ENCODE measurements around the gene NUP210L.
"Not testable (repeated sequence)": the region's sequence is repeated elsewhere in the genome, so short reads cannot be mapped to it uniquely, and the experiment has no call there.

Gene NUP210L

DNA sequence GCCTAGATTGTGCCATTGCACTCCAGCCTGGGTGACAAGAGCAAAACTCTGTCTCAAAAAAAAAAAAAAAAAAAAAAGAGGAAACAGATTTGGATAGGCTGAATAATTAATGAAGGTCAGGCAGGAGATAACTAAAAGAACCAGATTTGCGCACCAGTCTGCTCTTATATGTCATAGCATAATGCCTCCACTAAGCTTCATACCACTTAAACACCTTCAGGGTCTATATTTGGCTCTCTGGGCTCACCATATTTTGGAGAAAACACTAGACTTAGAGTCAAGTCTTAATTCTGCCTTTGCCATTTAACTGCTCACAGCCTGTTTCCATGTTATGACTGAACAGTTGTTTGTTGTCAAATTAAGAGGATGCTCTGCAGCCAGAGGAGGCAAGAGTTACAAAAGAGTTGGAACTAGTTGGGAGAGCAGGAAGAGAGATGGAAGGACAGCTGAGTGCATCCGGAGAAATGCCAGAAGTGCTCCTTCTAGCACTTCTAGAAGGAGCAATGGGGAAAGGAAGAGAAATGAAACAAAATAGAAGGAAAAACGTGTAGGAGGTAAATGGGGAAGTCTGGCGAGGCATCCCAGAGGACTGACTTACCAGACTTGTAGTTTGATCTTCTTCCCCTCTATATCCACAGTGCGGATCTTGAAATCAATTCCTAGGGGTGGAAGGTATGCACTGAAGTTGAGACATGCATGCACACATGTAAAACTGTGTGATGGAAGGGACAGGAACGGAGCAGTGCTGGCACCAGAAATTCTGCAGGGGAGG, 170.6 kb downstream of the NUP210L start:
- H3K27me3 Mint-ChIP-seq: no peaks in the 10 kb centered on the region
- DNase-seq (no peak), ATAC-seq (no peak)
- H3K27ac Mint-ChIP-seq: peak overlapping the region; percentile 2
- no peak overlapping the region for H3K4me3 Mint-ChIP-seq
- peaks cover 33% of the 10 kb centered on the region for H3K4me1 Mint-ChIP-seq
- H3K9me3 Mint-ChIP-seq: no peaks in the 10 kb centered on the region
- peaks cover 6% of the 10 kb centered on the region for H3K36me3 Mint-ChIP-seq (ENCODE audit: low read depth)

GRCh38 chr1:153981735-153982134, 173.1 kb downstream of the NUP210L start:
- not testable (repeated sequence) for H3K27ac Mint-ChIP-seq, H3K27me3 Mint-ChIP-seq, DNase-seq, ATAC-seq, H3K4me3 Mint-ChIP-seq, H3K9me3 Mint-ChIP-seq
- Mint-ChIP-seq H3K4me1 (peaks cover 37% of the 10 kb centered on the region), H3K36me3 (ENCODE audit: low read depth) (peaks cover 13% of the 10 kb centered on the region)

DNA sequence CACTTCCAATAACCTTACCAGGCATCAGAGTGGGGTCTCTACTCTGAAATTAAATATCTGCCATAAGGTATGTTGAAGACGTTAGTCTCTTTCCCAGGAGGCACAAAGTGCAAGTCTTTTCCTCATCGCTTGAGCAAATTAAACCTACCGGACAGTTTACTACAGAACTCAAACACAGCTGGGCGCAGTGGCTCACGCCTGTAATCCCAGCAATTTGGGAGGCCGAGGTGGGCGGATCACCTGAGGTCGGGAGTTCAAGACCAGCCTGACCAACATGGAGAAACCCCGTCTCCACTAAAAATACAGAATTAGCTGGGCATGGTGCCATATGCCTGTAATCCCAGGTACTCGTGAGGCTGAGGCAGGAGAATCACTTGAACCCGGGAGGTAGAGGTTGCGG, 175.8 kb downstream of the NUP210L start:
- not testable (repeated sequence) for ATAC-seq, H3K9me3 Mint-ChIP-seq, DNase-seq, H3K27me3 Mint-ChIP-seq, H3K27ac Mint-ChIP-seq
- Mint-ChIP-seq H3K4me3 (peak overlapping the region; percentile 97), H3K4me1 (peaks cover 33% of the 10 kb centered on the region), H3K36me3 (ENCODE audit: low read depth) (peaks cover 33% of the 10 kb centered on the region)

DNA sequence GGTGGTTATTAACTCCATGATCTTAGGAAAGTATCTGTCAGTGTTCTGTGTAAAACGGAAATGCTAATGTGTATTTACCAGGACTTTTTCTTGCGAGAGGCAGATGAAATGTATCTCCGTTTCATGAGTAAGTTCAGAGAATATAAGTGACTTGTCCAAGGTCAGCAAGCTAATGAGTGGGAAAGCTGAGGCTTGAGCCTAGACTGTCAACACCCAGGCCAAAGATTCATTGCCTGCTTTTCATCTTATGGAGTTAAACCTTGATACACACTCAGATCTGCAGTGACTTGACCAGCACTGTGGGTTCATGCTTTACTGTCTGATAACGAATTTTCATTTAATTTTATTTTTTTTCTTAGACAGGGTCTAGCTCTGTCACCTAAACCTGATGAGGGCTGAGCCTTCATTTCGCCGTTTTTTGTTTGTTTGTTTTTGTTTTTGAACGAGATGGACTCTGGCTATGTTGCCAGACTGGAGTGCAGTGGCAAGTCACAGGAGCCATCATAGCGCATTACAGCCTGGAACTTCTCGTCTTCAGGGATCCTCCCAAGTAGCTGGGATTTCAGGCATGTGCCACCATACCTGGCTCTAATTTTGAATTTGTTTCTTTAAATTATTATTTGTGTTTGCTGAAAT, 176.5 kb downstream of the NUP210L start:
- Mint-ChIP-seq H3K4me3 (peak overlapping the region; percentile 97), H3K4me1 (peaks cover 34% of the 10 kb centered on the region), H3K9me3 (no peaks in the 10 kb centered on the region), H3K27me3 (no peaks in the 10 kb centered on the region), H3K36me3 (ENCODE audit: low read depth) (peaks cover 37% of the 10 kb centered on the region), H3K27ac (peak overlapping the region; percentile 96)
- DNase-seq (no peak), ATAC-seq (no peak)

DNA sequence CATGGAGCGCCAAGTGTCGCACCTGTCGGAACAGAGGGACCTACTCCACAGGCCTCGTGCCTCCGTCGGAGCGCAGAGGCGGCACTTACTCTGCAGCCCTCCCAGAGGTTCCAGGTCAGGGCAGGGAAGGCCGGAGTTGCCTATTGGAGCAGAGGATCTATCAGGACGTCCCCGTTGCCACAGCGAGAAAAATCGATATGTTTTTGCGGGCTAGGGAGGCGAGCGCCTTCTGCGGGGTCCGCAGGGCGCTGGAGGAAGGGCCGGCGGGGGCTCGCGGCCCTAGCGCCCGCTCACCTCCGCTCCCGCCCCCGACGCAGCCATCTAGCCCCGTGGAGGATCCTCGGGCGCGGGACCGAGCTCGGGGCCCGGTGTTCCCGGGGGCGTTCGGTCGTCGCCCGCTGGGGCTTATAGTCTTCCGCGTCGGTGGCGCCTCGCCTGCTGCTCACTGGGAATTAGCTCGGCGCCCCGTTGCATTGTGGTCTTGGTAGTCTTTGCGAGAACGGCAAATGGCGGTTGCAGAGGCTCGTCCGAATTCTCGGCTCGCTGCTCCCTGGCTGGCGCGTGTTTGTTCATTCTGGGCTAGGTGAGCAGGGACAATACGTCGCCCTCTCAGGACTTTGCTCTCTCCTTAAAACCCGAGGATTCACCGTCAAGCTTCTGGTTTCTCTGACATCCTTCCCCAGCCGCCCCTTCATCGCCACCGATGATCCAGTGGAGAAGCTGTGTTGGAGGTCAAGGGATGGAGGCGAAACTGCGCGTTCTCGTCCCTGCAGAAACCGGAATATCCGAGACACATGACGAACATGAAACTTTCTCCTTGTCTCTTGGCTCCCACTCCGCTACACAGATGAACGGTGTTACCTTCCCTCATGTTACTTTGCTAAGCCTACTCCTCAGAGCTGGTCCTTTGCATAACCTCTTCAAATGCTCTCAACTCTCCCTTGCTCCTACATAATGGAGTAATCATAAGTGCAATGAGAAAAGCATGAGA, 177.3 kb downstream of the NUP210L start, which contains the start of gene JTB:
JTB (minus strand) TSS at position 425 of the 991 bp plus-strand sequence; CDS start at position 3, 422 bp downstream.
- Mint-ChIP-seq H3K27me3 (no peaks in the 10 kb centered on the region), H3K4me3 (peak within 1 kb of the TSS; percentile 97), H3K27ac (peak within 1 kb of the TSS; percentile 97), H3K4me1 (peaks cover 35% of the 10 kb centered on the region), H3K36me3 (ENCODE audit: low read depth) (peaks cover 40% of the 10 kb centered on the region), H3K9me3 (no peaks in the 10 kb centered on the region)
- DNase-seq (peak; percentile 86), ATAC-seq (peak; percentile 94)

- H3K27ac Mint-ChIP-seq: peak overlapping the region; percentile 97
- H3K36me3 Mint-ChIP-seq (ENCODE audit: low read depth): peaks cover 40% of the 10 kb centered on the region
- peaks cover 42% of the 10 kb centered on the region for H3K4me1 Mint-ChIP-seq
- peak overlapping the region; percentile 97 for H3K4me3 Mint-ChIP-seq
- no peaks in the 10 kb centered on the region for H3K27me3 Mint-ChIP-seq
- H3K9me3 Mint-ChIP-seq: no peaks in the 10 kb centered on the region
- ATAC-seq: peak; percentile 4
- no peak for DNase-seq
These were observed 178.0 kb downstream of the NUP210L start for GRCh38 chr1:153976819-153977249.

DNA sequence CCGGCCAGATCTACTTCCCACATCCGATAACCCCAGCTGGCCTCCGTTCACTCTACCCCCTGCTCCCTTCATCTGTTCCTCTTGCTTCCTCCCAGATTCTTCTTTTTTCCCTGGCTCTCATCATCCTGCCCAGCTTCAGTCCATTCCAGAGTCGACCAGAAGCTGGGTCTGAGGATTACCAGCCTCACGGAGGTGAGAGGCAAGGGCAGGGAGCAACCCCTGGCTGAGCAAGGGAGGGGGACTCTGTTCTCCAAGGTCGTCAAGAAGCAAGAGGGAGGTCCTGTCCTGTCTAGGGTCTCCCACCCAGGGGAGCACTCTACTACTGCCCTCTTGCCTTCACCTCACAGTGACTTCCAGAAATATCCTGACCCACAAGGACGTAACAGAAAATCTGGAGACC, 181.3 kb downstream of the NUP210L start:
- H3K4me3 Mint-ChIP-seq: no peak overlapping the region
- peaks cover 38% of the 10 kb centered on the region for H3K36me3 Mint-ChIP-seq (ENCODE audit: low read depth)
- ATAC-seq (no peak), DNase-seq (no peak)
- no peaks in the 10 kb centered on the region for H3K9me3 Mint-ChIP-seq
- H3K27me3 Mint-ChIP-seq: no peaks in the 10 kb centered on the region
- H3K4me1 Mint-ChIP-seq: peaks cover 42% of the 10 kb centered on the region
- no peak overlapping the region for H3K27ac Mint-ChIP-seq

GRCh38 chr1:153973071-153973470, 181.8 kb downstream of the NUP210L start:
- Mint-ChIP-seq H3K4me1 (peaks cover 42% of the 10 kb centered on the region), H3K36me3 (ENCODE audit: low read depth) (peaks cover 38% of the 10 kb centered on the region), H3K4me3 (no peak overlapping the region), H3K9me3 (no peaks in the 10 kb centered on the region), H3K27me3 (no peaks in the 10 kb centered on the region), H3K27ac (no peak overlapping the region)
- DNase-seq: no peak
- no peak for ATAC-seq

- Mint-ChIP-seq H3K27me3 (no peaks in the 10 kb centered on the region), H3K4me3 (no peak overlapping the region), H3K4me1 (peaks cover 51% of the 10 kb centered on the region), H3K9me3 (no peaks in the 10 kb centered on the region), H3K36me3 (ENCODE audit: low read depth) (peaks cover 19% of the 10 kb centered on the region), H3K27ac (no peak overlapping the region)
- no peak for ATAC-seq
- no peak for DNase-seq
These were observed 184.5 kb downstream of the NUP210L start for GRCh38 chr1:153970346-153970745.

GRCh38 chr1:153968972-153969371, 185.9 kb downstream of the NUP210L start:
- no peaks in the 10 kb centered on the region for H3K27me3 Mint-ChIP-seq
- H3K9me3 Mint-ChIP-seq: no peaks in the 10 kb centered on the region
- ATAC-seq: no peak
- no peak overlapping the region for H3K4me3 Mint-ChIP-seq
- H3K4me1 Mint-ChIP-seq: peaks cover 51% of the 10 kb centered on the region
- H3K36me3 Mint-ChIP-seq (ENCODE audit: low read depth): peaks cover 9% of the 10 kb centered on the region
- no peak for DNase-seq
- peak overlapping the region; percentile 41 for H3K27ac Mint-ChIP-seq

DNA sequence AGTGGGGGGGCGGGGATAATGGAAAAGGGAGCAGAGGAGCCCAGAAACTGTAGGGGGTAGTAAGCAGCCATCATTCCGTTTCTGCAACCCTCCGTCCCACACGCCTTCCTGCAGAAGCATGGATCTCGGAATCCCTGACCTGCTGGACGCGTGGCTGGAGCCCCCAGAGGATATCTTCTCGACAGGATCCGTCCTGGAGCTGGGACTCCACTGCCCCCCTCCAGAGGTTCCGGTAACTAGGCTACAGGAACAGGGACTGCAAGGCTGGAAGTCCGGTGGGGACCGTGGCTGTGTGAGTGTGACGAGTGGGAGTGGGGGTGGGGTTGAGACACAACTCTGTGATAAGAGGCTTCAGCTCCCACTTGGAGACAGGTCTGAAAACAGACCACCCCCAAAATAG, 186.5 kb downstream of the NUP210L start:
- H3K27ac Mint-ChIP-seq: peak overlapping the region; percentile 92
- H3K36me3 Mint-ChIP-seq (ENCODE audit: low read depth): peaks cover 4% of the 10 kb centered on the region
- peak overlapping the region; percentile 91 for H3K4me3 Mint-ChIP-seq
- H3K4me1 Mint-ChIP-seq: peaks cover 55% of the 10 kb centered on the region
- no peak for ATAC-seq
- no peaks in the 10 kb centered on the region for H3K9me3 Mint-ChIP-seq
- DNase-seq: no peak
- no peaks in the 10 kb centered on the region for H3K27me3 Mint-ChIP-seq

DNA sequence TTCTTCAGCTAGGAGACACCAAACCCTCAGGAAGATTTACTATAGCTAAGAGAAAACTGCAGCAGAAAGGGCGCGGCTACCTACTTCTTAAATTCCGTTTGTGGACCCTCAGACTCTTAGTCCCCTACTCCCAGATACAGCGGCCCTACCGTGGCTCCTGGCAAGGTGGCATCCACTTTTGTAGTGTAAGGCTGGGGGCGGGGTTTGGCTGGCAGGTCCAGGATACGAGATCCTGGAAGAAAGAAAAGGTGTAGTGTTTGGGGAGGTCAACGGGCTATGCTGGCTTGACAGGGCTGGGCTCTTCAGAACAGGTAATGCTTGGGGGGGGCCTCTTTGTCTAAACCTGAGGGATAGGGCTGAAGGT, 186.9 kb downstream of the NUP210L start:
- peak overlapping the region; percentile 92 for H3K27ac Mint-ChIP-seq
- no peaks in the 10 kb centered on the region for H3K27me3 Mint-ChIP-seq
- H3K36me3 Mint-ChIP-seq (ENCODE audit: low read depth): peaks cover 2% of the 10 kb centered on the region
- H3K9me3 Mint-ChIP-seq: no peaks in the 10 kb centered on the region
- H3K4me1 Mint-ChIP-seq: peaks cover 57% of the 10 kb centered on the region
- peak overlapping the region; percentile 91 for H3K4me3 Mint-ChIP-seq
- no peak for DNase-seq
- ATAC-seq: no peak

DNA sequence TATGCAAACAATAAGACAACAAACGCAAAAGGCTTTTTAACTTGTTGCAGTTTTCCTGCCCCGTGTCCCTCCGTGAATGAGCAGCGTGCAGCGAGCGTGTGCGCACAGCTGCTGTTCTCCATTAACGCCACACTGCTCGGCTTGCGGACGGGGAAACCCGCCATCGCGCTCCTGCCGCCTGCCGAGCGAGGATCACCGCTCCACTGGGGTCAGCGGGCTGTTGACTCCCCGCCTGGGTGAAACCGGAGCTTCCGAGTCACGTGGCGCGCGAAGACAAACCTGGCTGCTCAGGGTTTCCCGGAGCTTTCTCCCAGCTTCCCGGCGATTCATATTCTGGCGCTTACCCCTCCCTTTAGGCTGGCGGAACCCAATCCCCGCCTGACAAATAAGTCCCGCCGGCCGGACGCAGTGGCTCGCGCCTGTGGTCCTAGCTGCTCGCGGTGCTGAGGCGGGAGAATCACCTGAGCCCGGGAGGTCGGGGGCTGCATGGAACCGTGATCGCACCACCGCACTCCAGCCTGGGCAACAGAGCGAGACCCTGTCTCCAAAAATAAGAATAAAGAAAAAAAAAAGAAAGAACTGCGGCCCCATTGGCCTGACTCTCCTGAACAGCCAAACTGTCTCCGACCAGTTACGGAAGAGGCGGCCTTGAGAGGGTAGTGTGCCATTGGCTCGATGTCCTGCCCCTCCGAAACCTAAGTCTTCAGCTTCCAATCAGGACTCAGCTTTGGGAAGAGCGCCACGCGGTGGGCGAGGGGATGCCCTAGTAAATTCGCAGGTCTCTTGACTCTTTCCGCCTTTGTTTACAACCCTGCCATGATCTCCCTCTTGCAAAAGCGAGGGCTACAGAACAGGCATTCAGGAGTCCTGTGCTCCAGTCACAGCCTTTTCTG, 187.5 kb downstream of the NUP210L start, which contains the start of gene CREB3L4:
CREB3L4 (plus strand) TSS at position 796 of the 893 bp plus-strand sequence. CDS start 624 bp downstream, outside the sequence.
- Mint-ChIP-seq H3K4me3 (peak within 1 kb of the TSS; percentile 91), H3K27me3 (no peaks in the 10 kb centered on the region), H3K4me1 (peaks cover 60% of the 10 kb centered on the region), H3K27ac (peak within 1 kb of the TSS; percentile 92), H3K9me3 (no peaks in the 10 kb centered on the region), H3K36me3 (ENCODE audit: low read depth) (peaks cover 2% of the 10 kb centered on the region)
- DNase-seq (peak; percentile 83), ATAC-seq (peak; percentile 90)
